ENCODE results near the gene ZNF710.

ZNF710 gene

DNA sequence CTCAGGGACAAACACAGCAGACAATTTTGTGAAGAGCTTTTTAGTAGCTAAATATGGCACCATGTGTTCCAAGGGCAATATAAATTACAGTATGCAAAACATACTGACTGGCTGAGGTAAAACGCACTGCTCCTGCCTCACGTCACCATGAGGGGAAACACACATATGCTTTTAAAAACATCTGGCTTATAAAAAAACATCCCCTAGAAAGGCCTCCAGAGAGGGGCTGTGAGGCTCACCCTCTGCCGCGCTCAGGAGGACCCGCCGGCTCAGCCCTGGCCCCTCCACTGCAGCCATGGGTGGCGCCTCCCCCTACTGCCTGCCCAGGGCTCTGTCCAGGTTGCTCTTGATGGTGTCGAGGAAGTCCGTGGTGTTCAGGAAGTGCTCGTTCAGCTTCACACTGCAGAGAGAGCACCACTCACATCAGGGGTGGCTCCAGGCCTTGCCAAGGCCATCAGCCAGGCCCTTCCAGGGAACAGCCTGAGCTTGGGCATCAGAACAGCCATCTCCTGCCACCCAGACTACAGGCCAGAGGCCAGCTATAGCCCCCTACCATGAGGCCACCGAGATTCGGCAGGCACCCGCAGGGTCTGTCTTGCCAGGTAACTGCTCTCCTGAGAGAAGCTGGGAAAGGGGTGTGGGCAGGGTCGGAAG is 83.0 kb downstream of the ZNF710 start:
- DNase-seq, result no peak

DNA sequence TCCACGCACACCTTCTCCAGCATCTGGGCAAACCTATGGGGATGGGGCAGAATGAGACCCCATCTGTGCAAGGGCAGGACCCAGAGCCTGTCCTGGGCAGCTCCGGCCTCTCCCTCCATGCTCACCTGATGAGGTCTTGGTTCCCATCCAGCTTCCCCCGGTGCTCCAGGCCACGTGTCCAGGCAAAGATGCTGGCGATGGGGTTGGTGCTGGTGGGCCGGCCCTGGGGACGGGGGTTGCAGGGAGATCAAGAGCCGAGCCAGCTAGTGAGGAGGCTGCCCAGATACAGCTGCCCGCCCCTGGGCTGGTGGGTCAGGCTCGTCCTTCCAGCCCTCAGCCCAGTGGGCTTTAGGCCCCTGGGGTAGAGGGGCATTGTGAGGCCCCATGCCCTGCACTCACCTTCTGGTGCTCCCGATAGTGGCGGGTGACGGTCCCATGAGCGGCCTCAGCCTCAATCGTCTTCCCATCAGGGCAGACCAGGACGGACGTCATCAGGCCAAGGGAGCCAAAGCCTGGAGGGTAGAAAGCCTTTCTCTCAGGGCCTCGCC is 83.8 kb downstream of the ZNF710 start:
- no peak for DNase-seq

DNA sequence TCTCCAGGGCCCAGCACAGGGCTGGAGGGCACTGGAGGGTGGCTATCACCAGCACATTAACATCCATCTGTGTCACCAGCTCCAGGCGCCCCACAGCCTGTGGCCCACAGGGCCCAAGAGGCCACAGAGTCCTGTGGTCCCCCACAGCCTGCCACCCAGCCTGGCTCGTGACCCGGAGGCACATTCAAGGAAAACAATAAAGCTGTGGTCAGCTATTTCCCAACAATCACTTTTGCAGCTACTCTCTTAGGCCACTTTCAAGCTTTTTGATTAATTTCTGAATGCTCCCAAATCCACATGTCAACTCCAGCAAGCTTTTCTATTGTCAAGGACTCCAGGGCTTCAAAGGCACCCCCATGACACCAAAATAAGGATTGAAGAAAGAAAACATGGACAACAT is 84.4 kb downstream of the ZNF710 start:
- DNase-seq, result no peak

DNA sequence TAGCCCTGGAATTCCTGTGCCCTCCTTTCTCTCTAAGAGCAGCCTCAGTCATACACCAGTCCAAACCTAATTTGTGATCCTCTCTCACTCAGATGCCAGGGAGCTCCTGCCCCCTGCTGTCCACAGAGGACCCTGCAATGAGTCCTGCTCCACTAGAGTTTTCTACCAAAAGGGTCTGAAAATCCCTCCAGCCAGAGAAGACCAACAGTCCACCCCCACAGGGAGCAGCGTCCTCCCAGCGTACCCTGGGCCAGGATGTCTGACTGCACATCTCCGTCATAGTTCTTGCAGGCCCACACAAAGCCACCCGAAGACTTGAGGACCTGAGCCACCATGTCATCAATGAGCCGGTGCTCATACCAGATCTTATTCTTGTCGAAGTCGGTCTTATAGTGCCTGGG is 85.7 kb downstream of the ZNF710 start:
- DNase-seq, result peak; percentile 67

DNA sequence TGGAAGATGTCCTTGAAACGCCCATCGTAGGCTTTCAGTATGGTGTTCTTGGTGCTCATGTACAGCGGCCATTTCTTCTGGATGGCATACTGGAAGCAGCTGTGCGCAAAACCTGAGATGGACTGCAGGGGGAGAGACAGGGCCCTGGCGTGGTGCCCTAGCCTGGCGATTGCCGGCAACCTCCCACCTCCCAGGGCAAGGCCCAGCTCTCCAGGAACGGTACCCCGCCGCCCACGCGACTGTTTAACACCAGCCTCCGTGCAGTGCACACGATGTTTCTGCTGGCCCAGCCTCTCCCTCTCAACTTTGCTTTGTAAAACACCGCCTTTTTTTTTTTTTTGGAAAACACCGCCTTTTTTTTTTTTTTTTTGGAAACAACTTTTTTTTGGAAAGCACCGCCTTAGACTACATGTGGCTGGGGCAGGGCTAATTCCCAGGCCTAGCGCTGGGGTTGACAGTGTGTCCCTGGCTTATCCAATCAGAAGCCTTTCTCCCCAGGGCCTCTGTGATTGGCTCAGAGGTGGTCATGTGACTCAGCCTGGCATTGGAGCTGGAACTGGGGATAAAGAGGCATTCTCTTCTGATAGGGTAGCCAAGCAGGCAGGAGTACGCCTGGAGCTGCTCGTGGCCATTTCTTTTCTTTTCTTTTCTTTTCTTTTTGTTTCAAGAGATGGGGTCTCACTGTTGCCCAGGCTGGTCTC is 86.5 kb downstream of the ZNF710 start:
- peak; percentile 47 for DNase-seq

DNA sequence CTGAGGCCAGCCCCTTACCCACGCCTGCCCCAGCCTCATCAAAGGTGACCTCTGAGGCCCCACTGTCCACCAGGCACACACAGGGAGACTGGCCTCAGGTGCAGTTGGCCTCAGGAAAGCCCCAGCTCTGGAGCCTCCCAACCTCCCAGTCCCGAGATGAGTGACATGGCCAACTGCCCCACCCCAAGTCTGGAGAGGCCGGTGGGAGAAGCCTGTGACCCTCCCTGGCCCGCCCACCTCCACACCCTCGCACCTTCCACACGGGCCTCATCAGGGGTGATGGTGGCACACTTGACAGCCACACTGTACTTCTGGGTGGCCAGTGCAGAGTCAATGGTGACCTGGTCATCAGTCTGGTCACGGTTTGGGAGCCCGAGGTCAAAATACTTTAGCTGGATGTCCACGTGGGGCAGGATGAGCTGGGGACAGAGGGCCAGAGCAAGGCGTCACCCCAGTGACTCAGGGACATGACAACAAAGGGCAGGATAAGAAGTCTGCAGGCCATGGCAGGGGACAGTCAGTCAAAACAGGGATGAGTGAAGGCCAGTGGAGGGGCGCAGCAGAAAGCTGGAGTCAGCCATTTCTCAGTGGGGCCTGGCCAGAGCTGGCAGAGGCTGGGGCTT is 89.2 kb downstream of the ZNF710 start:
- no peak for DNase-seq

DNA sequence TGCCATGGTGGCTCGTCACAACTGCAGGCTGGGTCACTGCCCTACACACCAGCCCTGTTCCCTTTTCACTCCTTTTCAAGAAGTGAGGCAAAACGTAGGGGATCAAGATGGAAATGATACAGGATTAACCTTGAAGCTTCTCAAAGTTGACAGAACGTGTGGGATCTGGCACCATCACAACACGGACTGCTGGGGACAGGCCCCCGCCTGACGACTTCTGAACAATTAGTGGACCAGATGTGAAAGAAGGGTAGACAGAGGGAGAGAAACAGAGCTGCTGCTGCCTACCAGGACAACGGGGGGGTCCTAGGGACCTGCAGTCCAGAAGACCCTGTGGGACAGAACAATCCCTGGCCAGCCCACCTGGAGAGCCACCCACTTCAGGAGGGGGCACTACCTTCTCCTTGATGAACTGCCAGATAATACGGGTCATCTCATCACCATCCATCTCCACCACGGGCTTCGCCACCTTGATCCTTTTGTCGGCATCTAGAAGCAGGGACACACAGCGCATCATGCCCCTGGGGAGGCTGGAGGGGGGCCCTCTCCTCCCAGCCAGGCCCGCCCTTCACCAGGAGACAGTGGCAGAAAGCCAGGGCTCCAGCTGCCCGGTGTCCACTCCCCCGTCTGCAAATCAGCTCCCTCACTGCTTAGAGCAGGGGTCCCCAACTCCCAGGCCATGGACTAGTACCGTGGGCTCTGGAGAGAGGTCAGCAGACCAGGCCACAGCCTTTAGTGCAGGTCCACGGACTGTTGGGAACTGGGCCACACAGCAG is 90.2 kb downstream of the ZNF710 start:
- DNase-seq, result no peak

DNA sequence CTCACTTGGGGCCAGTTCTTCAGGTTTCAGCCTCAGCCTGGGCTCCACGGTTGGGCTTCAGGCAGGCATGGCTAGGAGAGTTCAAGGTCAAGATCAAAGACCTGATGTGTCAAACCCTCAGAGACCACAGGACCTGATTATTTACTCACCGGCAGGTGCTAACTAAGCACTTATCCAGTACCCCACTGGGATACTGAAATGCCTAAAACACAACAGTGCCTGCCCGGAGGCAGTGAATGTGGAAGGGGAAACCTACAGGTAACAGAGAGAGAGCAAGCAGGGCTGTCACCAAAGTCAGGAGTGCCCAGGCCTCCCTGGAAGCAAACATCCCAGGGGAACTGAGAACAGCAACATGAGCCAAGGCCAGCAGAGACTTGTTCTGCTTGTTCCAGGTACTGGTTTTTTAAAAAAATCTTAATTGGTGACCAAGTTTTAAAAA is 94.4 kb downstream of the ZNF710 start:
- DNase-seq, result no peak

DNA sequence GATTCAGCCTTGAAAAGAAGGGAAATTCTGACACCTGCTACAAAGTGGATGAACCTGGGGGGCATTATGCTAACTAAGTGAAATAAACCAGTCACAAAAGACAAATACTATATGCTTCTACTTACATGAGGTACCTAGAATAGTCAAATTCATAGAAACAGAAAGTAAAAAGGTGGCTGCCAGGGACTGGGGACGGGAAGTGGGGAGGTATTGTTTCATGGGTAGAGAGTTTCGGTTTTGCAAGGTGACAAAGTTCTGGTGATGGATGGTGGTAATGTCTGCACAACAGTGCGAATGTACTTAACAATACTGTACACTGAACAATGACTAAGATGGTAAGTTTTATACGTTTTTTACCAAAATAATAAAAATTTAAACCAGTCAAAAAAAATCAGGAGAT is 96.4 kb downstream of the ZNF710 start:
- no peak for DNase-seq

DNA sequence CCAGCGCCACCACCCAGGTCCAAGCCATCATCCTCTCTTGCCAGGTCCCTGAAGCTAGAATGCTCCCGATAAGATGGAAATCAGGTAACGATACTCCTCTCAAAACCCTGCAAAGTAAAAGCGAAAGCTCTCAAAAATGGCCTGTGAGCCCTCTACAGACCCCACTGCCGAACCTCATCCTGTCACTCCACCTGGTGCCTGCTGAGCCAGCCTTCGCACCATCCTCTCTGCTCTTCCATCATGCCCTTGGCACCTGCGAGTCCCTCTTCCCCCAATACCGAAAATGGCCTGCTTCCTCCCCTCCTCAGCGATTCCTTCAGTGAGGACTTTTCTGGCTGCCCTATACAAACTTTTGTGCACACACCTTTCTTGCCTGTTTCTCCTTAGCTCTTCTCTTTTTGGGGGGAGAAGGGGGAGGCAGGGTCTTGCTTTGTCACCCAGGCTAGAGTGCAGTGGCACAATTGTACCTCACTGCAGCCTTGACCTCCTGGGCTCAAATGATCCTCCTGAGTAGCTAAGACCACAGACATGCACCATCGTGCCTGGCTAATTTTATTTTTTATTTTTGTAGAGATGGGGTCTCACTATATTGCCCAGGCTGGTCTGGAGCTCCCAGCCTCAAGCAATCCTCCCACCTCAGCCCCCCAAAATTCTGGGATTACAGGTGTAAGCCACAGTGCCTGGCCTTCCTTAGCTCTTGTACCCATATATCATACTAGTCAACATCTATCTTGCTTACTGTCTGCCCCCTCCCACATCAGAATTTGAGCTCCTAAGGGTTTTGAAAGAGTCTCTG is 98.1 kb downstream of the ZNF710 start:
- DNase-seq, result no peak

DNA sequence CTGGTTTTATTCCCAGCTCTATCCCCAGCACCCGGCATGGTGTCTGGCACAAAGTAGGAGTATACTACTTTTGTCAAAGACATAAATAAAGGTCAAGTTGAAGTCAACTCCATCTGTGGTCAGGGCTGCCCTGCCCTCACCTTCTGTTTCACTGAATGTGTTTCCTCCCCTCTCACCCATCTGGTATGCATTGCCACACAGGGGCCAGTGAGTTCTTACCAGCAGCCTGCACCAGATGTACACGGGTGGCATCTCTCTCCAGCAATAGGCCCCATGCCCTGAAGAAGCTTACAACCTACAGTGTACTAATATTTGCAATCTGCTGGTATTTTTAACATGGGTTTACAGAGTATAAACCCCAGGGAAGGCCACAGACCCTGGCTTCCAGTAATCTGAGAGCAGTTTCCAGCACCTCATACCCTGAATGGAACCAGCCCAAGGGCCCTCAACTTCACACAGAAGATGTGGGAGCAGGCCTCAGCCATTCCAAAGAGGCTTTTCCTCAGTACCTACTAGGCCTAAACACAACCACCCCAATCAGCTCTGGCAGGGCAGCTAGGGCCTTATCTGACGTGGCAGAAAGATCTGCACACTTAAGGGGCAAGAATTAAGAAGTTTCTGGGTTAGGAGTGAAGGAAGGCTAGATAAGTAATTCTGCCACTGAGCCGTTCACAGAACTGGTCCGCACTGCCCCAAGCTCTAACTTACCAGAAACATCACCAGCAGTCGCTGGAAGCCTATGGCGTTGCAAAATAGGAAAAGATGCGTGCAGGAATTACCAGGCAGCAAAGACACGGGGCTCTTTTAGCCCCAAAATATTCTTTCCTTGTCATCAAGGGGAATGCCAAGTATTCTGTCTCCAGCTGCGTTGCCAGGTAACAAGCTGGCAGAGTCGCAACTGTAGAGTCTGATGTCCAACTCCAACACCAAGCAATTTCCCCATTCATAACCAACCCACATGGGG is 99.0 kb downstream of the ZNF710 start:
- DNase-seq, result no peak

DNA sequence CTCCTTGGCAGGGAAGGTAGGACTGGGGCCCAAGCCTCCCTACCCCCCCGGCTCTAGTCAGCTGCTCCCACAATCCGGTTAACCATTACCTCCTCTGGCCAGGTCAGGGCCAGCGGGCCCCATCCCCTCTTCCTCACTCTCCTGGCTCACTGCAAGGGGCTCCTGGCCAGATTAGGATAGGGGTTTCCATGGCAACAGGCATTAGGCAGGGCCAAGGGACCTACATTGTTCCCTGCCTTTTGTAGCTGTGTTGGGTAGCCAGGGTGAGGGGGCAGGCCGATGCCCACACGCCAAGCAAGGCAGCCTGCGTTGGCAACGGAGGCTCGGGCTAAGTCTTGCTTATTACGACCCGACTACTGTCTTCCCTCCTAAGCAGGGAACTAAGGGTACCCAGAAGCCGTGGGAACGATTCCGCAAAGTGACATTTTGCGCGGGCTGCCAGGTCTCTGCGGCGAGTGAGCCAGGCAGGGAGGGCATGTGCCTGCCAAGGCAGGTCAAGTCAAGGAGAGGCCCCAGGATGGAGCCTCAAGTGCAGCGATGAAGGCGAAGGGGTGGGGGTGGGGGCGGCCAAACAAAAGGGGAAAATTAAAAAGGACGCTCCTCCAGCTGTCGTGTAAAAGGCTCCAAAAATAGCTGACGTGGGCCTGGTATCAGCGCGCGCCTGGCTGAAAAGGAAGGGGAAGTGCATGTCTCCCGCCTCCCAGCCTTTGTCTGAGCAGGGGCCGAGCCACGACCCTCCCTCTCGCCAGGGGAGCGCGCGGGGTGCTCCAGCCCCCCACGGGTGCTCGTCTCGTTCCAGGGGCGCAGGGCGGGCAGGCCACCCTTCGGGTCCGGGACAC is 100.2 kb downstream of the ZNF710 start:
- peak; percentile 65 for DNase-seq

DNA sequence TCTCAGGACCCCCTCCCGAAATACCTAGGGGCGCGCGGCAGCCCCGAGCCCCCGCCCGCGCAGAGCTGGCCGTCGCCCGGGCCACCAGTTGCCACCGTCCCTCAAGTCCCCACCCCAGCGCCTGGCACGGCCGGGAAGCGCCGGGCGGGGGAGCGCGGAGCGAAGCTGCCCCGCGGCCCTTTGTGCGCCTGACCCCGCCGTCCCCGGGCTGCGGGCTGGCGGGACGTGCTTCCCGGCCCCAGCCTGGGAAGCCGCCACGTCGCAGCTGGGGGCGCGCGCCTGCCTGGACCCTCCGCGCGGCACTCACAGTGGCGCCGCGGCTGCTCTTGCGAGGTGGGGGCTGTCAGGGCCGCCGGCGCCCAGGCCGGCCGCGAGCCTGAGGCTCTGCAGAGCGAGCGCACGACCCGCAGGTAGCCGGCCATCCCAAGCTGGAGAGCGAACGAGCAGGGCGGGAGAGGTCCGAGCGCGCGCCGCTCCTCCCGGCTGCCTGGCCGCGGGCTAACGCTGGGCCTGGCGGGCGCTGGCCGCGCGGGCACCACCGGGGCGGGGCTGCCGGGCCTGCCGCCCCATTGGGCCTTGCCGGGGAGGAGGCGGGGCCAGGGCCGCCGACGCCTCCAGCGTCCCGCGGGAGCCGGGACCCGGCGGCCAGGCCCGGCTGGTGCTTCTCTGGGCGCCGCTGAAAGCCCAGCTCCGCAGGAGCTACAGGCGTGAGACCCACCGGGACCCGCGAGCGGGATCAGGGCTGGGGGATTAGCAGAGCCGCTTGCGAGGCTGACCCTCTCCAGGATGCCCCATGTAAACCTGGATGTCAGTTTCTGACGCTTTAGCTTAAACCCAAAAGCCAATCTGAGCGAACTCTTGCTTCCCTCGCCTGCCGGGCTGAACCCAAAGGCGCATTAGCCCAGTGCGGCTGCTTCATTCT is 101.1 kb downstream of the ZNF710 start, which contains the start of gene IDH2:
IDH2 (minus strand) TSS at position 500 of the 922 bp plus-strand sequence; CDS start at position 422, 78 bp downstream.
- DNase-seq, result peak; percentile 92

DNA sequence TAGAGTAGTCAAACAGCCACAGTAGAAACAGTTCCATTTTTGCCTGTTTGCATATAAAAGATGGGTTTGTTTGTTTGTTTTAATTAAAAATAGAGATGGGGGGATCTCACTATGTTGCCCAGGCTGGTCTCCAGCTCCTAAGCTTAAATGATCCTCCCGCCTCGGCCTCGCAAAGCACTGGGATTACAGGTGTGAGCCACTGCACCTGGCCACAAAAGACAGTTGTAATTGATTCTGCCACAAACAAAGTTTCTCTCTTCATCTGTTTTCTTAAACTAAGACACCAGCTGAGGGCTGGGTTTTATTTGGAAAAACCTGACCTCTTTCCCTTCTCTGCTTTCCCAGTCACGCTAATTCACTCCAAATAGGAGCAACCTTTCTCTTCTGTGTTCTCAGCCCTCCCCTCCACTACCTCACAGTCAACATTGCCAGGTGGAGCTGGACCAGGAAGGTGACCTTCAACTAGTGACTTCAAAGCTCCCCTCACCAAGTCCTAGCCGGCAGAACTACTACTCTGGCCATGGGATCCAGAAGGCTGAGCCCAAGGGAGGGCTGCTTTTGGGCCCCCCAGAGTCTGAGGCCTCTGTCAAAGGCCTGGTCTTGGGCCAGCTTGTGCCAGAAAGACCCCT is 102.7 kb downstream of the ZNF710 start:
- DNase-seq, result no peak

DNA sequence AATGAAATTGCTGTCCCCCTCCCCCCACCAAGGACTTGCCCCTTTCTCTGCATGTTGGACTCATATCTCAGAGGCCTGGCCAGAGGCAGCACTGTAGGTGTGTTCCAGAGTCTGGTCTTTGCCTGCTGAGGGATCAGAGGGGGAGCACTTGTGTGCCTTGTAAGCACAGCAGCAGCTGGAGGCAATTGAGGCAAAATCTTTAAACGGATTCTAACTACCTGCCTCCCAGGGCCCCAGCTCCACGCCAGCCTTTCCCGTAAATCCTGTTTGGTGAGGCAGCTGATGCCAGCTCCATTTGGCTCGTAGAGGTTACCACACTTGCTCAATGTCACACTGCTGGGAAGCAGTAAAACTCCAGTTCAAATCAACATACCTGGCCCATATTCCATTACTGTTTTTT is 103.4 kb downstream of the ZNF710 start:
- peak; percentile 73 for DNase-seq

DNA sequence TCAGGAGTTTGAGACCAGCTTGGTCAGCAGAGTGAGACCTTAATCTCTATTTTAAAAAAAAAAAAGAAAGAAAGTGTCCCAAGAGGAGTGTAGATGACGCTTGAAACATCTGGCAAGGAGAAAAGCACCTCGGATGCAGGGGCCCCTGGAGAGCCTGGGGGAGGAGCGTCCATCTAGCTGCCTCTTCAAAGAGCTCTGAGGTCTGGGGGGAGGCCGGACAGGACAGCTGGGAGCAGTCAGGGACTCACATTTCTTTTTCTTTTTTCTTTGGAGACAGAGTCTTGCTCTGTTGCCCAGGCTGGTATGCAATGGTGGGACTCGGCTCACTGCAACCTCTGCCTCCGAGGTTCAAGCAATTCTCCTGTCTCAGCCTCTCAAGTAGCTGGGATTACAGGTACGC is 104.4 kb downstream of the ZNF710 start:
- DNase-seq, result no peak

DNA sequence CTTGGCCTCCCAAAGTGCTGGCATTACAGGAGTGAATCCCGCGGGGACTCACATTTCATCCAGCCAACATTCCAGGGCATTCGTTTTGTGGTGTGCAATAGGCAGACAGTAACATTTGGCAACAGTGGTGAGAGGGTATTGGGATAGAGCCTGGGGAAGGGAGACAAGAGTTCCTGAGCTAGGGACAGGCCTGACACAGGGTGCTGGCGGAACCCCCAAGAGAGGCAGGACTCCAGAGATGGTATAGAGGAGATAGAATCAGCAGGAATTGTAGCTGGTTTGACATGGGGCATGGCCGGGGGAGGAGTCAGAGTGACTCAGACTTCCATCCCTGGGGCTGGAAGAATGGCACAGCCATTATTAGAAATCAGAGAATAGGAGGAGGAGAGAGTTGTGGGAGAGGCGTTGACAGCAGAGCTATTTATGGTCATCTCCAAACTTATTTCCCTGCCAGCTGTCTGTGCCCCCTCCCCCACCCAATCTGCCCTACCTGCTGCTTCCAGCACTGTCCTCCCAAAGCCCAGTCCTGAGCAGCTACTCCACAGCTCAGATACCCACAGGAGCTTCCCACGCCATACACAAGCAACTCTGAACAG is 105.5 kb downstream of the ZNF710 start:
- peak; percentile 93 for DNase-seq

DNA sequence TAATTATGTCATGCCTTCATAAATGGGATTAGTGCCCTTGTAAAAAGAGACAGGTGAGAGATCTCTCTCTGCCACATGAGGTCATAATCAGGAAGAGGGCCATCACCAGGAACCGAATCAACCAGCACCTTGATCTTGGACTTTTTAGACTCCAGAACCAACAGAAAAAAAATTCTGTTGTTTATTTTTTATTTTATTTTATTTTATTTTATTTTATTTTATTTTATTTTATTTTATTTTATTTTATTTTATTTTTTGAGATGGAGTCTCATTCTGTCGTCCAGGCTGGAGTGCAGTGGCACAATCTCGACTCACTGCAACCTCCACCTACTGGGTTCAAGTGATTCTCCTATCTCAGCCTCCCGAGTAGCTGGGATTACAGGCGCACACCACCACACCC is 106.9 kb downstream of the ZNF710 start:
- peak; percentile 51 for DNase-seq
